NCI-H146 treated with DMSO at 0.1 percent for 48 hours (cell line): ENCODE results near the gene NELFA.

Experiments used
- DNase-seq: peaks from one replicate; lab custom pipeline; 2025; ENCODE audit not compliant: unreplicated experiment; lab: John Stamatoyannopoulos, UW

Gene NELFA

DNA sequence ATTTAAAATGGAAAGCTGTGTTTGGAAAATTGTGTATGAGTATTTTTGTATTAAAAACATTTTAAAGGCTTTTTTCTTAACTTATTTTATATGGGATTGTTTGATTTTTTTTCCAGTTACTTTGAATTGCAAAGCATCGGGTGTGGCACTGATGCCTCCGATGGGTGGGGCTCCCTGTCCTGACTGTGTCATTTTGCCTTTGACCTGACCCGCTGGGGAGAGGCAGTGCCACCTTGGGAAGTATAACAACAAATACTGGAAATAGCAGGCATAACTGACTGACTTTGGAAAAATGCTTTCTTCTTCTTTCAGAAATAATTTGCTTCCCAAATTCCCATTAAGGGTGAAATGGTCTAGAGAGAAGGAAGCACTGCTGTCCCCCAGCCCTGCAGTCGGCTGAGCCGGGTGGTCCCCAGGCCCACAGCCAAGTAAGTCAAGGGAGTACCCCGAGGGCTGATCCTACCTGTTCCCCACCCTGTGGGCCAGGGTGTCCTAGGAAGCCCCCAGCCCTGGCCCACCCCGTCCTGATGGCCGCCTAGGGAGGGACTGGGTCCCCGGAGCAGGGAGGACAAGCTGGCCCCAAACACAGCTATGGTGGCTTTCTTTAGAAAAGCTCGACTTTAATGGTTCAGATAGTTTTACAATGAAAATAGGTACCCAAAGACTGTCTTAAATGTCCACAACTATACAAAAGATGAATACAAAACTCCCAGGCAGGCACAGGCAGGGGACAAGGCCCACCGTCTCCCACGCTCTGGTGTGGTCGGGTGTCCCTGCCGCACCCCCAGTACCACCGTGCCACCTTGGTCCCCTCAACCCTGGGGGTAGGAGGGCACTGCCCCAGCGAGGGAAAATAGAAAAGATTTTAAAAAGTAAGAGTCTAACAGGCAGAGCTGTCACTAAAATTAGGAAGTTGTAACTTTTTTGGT lies 26.4 kb downstream of the NELFA start:
- no peak for DNase-seq

DNA sequence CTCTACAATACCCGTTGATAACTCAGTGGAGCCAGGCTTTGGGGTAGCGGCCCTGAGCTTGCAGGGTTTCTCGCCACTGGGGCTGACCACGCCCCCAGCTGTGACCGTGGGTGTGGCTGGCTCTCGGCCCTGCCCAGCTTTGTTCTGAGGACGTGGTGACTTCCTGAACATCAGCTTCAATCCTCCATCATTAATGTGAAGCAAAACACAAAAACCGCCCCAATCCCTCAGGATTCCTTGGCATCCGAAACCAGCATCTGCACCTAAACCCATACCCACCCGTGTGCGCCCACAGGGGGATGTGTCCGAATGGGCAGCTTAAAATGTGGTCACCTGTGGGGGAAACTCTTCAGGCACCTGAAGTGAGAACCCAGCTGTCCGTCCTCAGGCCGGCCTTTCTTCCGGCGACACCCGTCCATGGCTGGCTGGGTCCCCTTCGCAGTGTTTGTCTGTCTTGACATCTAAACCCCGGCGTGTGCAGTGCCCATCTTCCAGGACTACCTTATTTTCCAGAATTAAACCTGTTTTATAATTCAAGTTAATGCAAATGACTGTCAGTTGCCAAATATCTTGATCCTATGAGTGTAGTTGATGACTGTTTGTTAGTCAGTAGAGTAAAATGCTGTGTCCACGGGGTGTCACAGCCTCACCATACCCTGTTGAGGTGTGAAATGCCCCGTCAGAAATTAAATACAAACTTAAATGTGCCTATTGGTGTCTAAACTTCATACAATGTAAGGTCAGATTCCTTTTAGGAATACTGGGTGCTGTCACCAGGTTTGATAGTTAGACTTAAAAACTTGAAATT lies 27.3 kb downstream of the NELFA start:
- DNase-seq = no peak

DNA sequence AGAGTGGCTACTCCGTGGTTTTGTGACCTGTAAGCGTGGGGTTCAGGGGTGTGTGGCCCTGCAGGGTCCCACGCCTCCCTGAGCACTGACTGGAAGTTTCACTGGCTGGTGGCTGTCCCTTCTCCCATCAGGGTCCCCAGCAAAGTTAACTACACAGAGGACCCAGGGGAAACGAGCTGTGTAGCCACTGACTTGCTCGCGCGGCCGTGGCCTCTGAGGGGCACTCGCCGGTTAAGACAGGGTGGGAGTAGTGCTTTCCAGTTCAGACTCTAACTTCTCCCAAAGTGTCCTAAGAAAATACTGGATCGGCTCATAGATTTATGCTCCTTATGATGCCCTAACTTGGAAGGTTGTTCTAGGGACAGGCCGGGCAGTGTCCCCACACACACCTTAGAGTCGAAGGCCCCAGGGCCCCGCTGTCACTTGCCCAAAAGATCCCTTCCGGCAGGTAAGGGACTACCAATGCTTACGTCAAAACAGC lies 28.2 kb downstream of the NELFA start:
- DNase-seq = no peak

DNA sequence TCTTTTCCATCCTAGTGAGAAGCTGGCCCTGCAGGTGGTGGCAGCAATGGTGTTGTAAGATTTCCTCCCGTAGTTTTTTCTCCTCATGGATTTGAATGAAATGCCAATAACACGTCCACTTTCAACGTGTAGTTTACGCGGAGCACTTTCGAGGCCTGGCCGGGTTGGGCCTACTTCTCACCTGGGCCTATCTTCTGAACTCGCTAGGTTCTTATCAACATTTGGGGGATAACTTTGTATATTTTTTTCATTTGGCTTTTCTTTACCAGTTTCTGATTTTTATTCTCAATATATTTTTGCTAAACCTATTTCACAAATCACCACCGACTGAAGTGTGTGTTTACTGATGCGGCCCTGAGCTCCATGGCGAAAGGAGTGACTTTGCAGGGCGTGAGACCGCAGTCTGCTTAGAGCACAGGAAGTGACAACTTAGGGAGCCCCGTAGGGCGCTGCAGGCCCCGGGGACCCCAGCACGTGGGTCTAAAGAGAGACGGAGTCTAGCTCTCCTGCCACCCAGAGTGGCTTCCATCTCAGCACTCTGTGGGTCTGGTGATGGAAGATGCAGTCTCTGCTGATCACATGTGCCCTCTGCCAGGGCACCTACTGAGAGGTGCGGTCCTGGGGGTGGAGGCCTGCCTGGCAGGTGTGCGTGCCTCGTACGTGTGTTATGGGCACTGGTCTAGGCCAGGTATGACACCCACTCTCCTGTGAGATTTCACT lies 29.1 kb downstream of the NELFA start:
- no peak for DNase-seq

DNA sequence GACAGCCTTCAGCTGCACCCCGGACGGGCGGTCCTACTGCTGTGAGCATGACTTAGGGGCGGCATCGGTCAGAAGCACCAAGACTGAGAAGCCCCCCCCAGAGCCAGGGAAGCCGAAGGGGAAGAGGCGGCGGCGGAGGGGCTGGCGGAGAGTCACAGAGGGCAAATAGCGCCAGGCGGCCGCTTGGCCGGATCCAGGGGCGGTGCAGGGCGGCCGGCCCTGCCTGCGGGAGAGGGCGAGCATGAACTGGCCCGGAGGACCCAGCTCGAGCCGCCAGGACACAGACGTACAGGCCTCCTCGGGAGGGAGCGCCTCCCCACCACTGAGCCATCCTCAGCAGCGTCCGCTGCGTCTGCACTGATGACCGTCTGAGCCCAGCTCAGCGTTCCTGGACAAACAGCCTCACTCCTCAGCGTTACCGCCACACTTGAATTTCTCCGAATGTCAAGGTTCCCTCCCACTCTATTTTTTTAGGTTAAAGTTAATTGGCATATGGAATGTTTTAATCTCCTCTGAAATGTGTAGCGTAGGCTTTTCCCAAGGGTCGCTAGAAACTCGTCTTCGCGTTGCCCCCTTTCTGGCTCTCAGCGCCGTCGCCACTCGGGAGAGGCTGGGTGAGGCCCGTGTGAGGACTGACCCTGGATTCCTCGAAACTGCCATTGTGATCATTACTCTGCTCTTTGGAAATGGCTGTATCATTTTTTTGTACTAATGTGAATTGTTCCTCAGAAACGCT lies 29.9 kb downstream of the NELFA start:
- no peak for DNase-seq

DNA sequence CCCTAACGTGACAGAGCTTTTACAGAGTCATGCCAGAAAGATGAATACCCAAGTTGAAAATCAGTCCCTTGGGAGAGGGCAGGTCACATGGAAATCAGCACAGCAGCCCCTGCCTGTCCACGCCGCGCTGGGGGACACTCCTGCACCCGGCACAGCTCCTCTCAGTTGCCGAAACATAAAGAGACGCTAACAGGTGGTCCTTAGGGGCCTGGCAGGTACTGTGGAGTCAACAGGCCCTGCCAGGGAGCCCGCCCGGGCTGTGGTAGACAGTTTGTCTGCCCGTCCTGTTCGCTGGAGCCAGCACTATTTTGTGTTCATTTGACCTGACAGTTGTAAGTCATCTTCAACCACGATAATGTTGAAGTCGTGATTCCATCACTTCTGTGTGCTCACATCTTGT lies 30.5 kb downstream of the NELFA start:
- no peak for DNase-seq

DNA sequence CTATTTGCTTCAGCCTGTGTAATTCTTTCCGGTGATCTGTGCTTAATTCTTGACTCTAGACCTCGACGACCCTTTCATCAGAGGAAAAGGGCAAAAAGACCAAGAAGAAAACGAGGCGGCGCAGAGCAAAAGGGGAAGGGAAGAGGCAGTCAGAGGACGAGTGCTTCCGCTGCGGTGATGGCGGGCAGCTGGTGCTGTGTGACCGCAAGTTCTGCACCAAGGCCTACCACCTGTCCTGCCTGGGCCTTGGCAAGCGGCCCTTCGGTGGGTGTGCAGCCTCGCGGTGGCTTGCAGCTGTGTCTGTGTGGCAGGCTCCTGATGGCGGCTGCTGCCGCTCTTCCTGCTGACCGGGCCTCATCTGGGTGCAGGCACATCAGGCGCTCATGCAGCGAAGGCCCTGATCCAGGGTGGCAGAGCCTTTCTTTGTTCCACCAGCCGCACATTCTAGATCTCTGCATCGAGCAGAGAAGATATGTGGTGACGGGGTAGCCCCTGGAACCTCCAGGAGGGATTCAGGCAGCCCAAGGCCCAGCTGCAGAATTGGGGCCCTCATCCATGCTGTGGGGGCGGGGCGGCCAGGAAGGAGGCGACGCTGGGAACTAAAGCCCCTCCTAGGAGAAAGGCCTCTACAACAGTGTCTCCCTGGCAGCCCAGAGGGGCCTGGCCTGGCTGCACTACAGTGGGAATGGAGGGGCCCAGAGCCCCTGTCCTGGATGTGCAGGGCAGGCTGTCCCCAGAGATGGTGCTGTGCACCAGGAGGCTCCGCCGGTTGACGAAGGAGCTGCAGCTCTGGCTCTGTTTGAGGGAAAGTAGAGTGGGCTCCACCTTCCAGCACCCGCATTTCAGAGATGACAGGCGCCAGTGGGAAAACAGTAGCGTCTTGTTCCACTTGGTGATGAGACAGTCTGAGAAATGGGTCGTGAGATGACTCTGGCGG lies 32.1 kb downstream of the NELFA start:
- no peak for DNase-seq

DNA sequence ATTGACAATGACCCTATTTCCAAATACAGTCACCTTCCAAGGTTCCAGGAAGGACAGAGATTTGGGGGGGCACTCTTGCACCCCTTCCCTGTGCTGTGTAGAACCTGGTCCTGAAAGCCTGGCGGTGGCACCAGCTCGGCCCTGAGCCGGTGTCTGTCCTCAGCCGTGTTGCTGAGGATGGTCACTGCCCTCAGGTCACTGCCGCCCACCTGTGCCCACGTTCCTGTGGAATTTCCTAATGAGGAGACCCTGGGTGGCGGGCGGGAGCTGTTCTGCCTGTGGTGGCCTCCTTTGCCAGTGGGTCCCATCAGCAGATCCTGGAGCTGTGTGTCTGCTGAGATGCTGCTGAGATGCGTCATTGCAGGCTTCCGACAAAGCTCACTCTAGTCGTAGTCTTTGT lies 32.9 kb downstream of the NELFA start:
- DNase-seq = no peak

DNA sequence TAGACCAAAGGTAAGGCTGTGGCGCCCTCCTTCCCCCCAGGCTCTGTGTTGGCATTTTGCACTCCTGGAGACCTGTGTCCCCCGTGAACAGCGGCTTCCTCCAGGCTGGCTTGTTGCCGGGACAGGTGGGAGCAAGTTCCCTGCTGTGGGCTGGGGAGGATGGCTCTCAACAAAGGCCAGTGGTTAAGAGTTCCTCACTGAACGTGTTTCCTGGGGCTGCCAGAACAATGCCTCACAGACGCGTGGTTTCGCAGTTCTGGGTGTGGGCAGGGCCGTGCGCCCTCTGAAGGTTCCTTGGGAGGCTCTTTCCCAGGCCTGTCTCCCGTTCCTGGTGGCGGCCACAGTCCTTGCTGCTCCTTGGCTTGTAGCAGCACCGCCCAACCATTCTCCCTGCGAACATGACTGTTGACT lies 33.4 kb downstream of the NELFA start:
- no peak for DNase-seq

DNA sequence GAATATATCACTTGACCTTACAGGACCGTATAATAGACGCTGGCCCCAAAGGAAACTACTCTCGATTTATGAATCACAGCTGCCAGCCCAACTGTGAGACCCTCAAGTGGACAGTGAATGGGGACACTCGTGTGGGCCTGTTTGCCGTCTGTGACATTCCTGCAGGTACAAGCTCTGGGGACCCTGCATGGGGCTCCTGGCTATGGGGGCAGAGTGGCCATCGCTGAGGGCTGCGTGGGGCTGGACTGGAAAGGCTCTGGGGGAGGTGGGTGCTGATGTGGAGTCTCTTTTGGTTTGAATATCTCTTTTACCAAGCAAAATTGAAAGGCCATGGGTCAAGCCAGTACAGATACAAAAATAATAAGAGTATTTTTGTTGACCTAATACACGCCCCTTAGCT lies 33.9 kb downstream of the NELFA start:
- no peak for DNase-seq

DNA sequence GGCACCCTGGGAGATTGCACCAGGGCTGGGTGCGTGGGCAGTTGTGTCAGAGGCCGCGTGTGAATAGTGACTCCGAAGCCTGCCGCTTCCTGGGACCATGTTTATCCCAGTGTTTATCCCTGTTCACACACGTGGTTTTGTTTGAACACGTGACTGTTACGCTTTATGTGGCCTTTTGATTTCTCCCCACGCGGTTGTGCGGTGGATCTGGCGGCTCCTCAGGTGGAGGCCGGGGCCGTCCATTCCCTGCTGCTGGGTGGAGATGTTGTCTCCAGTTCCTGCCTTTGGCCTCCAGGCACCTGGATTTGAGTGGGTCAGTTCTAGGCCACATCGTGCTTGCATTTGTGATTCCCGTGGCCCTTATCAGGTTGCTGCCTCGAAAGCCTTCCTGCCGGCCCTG lies 35.1 kb downstream of the NELFA start:
- DNase-seq = no peak

DNA sequence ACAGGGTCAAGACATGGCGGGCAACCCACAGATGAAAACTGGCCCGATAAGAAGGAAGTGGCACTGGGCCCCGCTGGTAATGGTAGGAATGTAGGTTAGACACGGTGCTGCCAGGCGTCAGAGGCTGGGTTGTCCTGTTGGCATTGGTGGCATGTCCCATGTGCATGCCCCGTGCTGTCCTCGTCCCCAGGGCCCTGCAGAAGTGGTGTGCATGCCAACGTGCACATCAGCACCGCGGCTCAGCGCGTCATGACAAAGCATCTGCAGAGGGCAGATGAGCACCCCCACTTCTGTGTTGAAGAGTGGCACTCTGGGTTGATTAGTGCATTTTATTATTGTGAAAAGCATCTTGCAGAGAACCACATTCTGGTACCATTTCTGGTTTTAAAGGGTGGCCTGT lies 35.6 kb downstream of the NELFA start:
- no peak for DNase-seq

DNA sequence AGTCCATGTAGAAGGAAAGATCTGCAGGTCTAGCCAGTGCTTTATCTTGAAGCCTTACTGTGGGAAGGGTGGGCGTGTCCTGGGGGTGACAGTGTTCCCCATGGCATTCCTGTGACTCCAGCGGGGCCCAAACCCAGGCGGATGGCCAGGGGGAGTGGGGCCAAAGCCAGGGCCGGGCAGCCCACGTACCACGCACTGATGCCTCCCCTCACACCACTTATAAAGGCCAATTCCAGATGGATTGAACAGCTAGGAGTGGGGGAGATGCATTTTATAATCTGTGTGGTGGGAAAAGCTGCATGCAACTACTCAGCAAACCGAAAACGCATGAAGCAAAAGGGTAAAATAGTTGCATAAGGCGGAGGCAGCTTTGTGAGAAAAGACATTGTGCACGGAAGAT lies 36.4 kb downstream of the NELFA start:
- no peak for DNase-seq

DNA sequence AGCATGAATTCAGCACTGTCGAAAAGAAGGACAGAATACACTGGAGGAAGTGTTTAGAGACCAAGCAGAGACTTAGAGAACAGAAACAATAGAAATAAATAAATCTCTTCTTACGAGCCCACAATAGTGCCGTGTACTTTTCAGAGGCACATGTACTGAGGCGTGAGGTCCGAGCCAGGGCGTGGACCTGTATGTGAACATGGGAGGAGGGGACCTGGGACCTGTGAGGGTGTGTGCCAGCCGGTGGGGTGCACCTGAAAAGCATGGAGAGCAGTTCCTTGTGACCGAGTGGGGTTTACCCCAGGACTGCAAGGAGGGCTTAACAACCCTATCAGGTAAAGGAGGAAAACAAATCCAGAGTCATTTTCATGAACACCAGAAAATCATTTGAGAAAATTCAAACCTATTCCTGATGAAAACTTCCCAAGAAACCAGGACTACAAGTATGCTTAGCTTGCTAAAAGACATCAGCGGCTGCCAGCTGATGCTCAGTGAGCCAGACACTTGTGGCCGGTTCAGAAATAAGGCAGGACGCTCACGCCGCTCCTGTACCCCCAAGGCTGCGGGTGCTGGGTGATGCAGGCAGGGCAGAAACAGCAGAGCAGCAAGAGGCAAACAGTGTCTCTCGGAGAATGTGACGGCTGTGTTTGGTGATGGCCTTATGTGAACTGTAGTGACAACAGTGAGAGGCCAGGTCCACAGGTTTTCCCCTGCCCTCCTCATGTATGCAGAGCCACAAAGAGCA lies 37.1 kb downstream of the NELFA start:
- DNase-seq = no peak

DNA sequence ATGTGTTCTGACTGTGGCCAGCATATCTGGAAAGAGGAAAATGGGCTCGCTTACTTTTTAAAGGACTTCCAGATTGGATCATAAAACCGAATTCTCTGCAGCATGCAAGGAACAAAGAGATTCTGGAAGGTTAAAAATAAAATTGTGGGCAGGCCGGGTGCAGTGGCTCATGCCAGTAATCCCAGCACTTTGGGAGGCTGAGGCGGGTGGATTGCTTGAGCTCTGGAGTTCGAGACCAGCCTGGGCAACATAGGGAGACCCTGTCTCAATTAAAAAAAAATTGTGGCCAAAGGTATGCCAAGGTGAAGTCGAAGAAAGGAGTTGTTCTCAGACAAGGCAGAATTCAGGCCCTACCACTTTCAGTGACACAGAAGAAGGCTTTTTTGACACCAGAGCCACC lies 37.8 kb downstream of the NELFA start:
- no peak for DNase-seq

DNA sequence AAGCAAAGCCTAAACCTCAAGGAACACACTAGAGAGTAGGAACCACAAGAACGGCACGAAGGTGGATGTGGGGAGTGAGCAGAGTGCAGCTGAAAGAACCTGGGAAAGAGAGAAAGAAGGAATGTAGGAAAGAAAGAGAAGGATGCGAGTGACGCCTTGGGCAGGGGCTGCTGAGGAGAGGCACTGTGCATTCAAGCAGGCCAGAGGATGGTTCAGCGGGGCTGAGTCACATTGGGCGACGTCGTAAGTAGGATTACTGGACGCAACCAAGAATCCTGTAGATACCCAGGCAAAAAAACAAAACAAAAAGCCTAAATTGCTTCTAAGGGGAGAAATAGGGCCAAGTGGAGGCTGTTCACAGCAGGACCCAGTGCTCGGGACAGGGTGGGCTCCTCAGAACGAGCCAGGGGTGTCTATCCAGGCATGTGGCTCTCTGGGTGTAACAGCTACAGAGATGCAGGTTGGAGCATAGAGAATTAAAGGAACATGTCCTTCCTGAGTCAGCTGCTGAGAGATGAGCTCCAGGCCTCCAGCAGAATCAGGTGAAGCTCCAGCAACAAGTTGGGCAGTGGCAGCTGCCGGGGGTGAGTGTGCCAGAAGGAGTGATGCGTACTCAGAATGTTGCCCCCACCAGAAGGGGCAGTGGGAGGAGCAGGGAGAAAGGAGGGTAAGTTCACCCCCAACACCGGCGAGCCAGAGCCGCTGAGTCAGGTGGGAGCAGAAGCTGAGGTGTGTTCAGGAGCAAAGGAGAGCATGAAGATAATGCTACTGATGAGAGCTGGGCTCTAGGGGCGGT lies 38.6 kb downstream of the NELFA start:
- no peak for DNase-seq

DNA sequence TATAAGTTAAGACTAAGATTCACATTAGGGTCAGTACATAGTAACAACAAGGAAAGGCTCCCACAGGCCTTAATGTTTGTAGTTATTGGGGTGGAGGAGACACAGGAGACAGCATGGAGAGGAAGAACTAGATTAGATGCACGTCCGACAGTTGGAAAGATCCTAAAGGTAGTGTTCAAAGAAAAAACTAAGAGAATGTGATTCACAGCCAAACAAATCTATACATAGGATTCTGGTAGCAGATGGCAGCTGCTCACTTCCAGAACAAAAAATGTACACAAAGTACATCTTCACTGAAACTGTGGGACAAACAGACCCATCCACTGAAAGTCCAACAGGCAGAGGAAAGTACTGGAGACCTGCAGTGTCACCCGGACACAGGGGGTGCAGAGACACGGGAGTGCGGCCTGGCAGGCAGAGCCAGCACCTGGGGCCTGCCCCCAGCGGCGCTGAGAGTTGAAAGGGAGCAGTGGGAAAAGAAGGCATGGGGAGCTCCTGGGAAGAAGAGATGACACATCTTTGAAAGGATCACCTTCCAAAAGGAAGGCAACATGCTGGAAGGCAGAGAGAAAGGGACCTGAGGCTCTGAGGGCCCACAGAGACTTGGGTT lies 40.0 kb downstream of the NELFA start:
- DNase-seq = no peak
